ENCODE data around the gene BRD3OS. TPM values are rescaled to one million over a fixed set of nuclear protein-coding genes. Genes with fewer than 3 reads are reported as not detected.

BRD3OS gene
- polyA plus RNA-seq, 1 donor = 8.4 TPM

DNA sequence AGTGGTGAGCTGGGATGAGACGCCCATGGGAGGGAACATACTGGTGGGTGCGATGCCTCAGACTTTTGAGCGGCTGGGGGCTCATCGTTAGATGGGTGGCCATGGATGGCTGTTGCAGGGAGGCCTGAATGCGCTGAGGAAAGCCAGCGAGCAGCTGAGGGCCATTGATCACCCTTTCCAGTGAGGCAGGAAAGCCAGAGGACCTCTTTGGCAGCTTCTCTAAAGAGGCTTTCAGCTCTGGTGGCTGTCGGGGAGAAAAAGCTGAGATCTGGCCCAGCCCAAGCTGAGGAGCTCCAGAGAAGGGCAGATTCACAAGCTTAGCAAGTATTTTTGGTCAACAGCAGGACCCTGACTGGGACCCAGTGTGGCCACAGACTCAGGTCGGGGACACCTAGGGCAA, 19.9 kb upstream of the BRD3OS start:
- H3K9me3 ChIP-seq (ENCODE audit: control insufficient read depth, low read depth, low read length) = no peaks in the 10 kb centered on the region
- H3K36me3 ChIP-seq (ENCODE audit: control insufficient read depth, insufficient read depth, low read length) = no peaks in the 10 kb centered on the region
- no CpG with 5 or more reads among the region's 8 CpGs for WGBS (ENCODE audit: insufficient coverage, low lambda C conversion rate)

DNA sequence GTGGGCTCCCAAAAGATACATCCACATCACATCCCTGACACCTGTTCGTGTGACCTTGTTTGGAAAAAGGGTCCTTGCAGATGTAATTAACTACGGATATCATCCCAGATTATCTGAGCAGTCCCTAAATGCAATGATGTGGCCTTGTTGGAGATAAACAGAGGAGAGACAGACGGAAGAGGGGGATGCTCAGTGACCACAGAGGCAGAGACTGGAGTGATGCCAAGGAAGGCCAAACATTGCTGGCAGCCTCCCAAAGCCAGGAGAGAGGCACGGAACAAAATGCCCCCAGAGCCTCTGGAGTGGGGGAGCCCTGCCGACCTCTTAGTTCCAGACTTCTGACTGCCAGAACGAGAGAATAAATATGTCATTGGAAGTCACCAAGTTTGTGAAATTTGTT, 18.1 kb upstream of the BRD3OS start:
- no peaks in the 10 kb centered on the region for H3K36me3 ChIP-seq (ENCODE audit: control insufficient read depth, insufficient read depth, low read length)
- H3K9me3 ChIP-seq (ENCODE audit: control insufficient read depth, low read depth, low read length) = peaks cover 5% of the 10 kb centered on the region
- H3K4me1 ChIP-seq (ENCODE audit: control insufficient read depth, insufficient read depth, low read length) = no peaks in the 10 kb centered on the region
- DNase-seq = no peak
- H3K4me3 ChIP-seq (ENCODE audit: low read length) = no peak overlapping the region
- H3K27ac ChIP-seq (ENCODE audit: low read length) = no peak overlapping the region
- WGBS (ENCODE audit: insufficient coverage, low lambda C conversion rate) = no CpG with 5 or more reads among the region's 6 CpGs
- H3K27me3 ChIP-seq (ENCODE audit: control insufficient read depth, insufficient read depth, low read length) = no peaks in the 10 kb centered on the region

More for the DNA sequence above, 19.9 kb upstream of the BRD3OS start:
- no peaks in the 10 kb centered on the region for H3K4me1 ChIP-seq (ENCODE audit: control insufficient read depth, insufficient read depth, low read length)
- no peak overlapping the region for H3K4me3 ChIP-seq (ENCODE audit: low read length)
- H3K27ac ChIP-seq (ENCODE audit: low read length) = no peak overlapping the region
- no peaks in the 10 kb centered on the region for H3K27me3 ChIP-seq (ENCODE audit: control insufficient read depth, insufficient read depth, low read length)
- DNase-seq = no peak

GRCh38 chr9:134007571-134007970, 17.7 kb upstream of the BRD3OS start:
- Histone ChIP-seq H3K4me1 (ENCODE audit: control insufficient read depth, insufficient read depth, low read length) (no peaks in the 10 kb centered on the region), H3K27ac (ENCODE audit: low read length) (no peak overlapping the region), H3K9me3 (ENCODE audit: control insufficient read depth, low read depth, low read length) (peaks cover 7% of the 10 kb centered on the region), H3K4me3 (ENCODE audit: low read length) (no peak overlapping the region), H3K27me3 (ENCODE audit: control insufficient read depth, insufficient read depth, low read length) (no peaks in the 10 kb centered on the region), H3K36me3 (ENCODE audit: control insufficient read depth, insufficient read depth, low read length) (no peaks in the 10 kb centered on the region)
- no peak for DNase-seq
- WGBS (ENCODE audit: insufficient coverage, low lambda C conversion rate) = 100% methylated on average over 1 of the region's 9 CpGs

DNA sequence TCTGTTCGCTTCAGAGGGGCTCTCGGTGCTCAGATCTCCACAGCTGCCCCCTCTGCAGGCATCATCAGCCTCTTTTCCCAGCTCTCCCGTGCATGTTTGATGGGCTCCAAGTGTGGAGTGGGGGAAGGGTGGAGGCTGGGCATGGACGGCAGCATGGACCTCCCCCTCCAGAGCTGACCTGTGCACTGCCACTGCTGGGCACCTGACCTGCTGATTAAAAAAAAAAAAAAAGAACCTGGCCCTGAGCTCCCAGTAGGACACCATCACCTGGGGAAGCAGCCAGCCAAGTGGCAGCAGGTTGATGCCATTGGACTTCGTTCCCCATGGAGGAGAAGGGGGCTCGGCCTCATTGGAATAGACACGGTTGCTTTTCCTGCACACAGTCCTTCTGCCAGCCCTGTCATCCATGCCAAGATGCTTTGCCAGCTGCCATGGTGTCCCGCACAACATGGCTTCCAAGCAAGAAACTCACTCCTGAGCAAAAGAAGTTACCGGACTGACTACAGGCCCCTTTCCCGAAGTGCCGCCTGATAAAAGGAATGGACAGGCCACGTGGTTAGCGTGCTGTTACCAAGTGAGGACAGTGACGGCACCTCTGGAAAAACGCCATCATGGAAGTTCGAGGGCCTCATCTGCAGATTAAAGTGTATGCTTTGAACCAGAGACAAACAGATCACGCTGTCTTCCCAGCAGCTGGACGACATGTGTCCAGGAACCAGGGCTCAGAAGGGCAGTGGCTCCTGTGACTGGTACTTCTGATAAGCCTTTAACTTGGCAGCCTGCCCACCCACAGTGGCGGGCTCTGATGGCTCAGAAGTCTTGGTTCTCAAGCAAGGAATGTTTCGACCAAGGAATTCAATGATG, 14.7 kb upstream of the BRD3OS start:
- DNase-seq = no peak
- 84% methylated on average over 3 of the region's 20 CpGs for WGBS (ENCODE audit: insufficient coverage, low lambda C conversion rate)
- Histone ChIP-seq H3K4me3 (ENCODE audit: low read length) (no peak overlapping the region), H3K4me1 (ENCODE audit: control insufficient read depth, insufficient read depth, low read length) (no peaks in the 10 kb centered on the region), H3K27me3 (ENCODE audit: control insufficient read depth, insufficient read depth, low read length) (no peaks in the 10 kb centered on the region), H3K27ac (ENCODE audit: low read length) (no peak overlapping the region), H3K36me3 (ENCODE audit: control insufficient read depth, insufficient read depth, low read length) (no peaks in the 10 kb centered on the region), H3K9me3 (ENCODE audit: control insufficient read depth, low read depth, low read length) (peaks cover 16% of the 10 kb centered on the region)

DNA sequence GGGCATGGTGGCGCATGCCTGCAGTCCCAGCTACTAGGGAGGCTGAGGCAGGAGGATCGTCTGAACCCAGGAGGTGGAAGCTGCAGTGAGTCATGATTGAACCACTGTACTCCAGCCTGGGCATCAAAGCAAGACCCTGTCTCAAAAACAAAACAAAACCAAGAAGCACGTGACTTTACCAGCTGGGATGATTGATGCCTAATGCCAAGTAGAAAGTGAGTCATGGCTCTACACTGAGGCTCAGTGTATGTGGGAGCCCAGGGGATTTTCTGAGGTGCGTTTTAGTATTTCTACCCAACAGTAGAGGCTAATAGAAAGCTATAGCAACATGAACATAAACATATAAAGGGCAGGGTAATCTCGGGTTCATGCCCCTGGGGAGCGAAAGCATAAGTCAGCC, 13.9 kb upstream of the BRD3OS start:
- H3K4me3 ChIP-seq (ENCODE audit: low read length) = no peak overlapping the region
- H3K27ac ChIP-seq (ENCODE audit: low read length) = no peak overlapping the region
- H3K27me3 ChIP-seq (ENCODE audit: control insufficient read depth, insufficient read depth, low read length) = no peaks in the 10 kb centered on the region
- H3K4me1 ChIP-seq (ENCODE audit: control insufficient read depth, insufficient read depth, low read length) = no peaks in the 10 kb centered on the region
- no CpG with 5 or more reads among the region's 6 CpGs for WGBS (ENCODE audit: insufficient coverage, low lambda C conversion rate)
- no peaks in the 10 kb centered on the region for H3K36me3 ChIP-seq (ENCODE audit: control insufficient read depth, insufficient read depth, low read length)
- no peak for DNase-seq
- peaks cover 16% of the 10 kb centered on the region for H3K9me3 ChIP-seq (ENCODE audit: control insufficient read depth, low read depth, low read length)

DNA sequence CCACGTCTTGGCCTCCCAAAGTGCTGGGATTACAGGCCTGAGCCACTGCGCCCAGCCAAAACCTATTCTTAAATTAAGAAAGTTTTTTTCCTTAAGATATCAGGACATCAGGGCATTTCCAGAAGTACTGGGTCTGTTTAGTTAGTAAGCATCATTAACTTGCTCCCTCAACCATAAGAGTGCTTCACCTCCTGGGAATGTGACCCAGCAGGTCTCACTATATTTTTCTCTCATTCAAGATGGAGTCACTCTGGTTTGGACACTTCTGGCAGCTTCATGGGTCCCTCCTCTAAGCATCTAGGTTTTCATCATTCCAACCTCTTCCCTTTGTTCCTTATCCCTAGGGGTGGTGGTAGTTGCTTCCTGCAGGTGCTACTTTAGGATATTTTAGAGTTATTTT, 10.3 kb upstream of the BRD3OS start:
- no peak for DNase-seq
- no peaks in the 10 kb centered on the region for H3K36me3 ChIP-seq (ENCODE audit: control insufficient read depth, insufficient read depth, low read length)
- H3K4me1 ChIP-seq (ENCODE audit: control insufficient read depth, insufficient read depth, low read length) = no peaks in the 10 kb centered on the region
- no peak overlapping the region for H3K4me3 ChIP-seq (ENCODE audit: low read length)
- whole genome bisulfite sequencing (ENCODE audit: insufficient coverage, low lambda C conversion rate) = no CpG with 5 or more reads among the region's 2 CpGs
- H3K27ac ChIP-seq (ENCODE audit: low read length) = no peak overlapping the region
- no peaks in the 10 kb centered on the region for H3K27me3 ChIP-seq (ENCODE audit: control insufficient read depth, insufficient read depth, low read length)
- peaks cover 16% of the 10 kb centered on the region for H3K9me3 ChIP-seq (ENCODE audit: control insufficient read depth, low read depth, low read length)

GRCh38 chr9:134024214-134024792, 978 bp upstream of the BRD3OS start:
- Histone ChIP-seq H3K36me3 (ENCODE audit: control insufficient read depth, insufficient read depth, low read length) (peaks cover 12% of the 10 kb centered on the region), H3K4me1 (ENCODE audit: control insufficient read depth, insufficient read depth, low read length) (no peaks in the 10 kb centered on the region), H3K9me3 (ENCODE audit: control insufficient read depth, low read depth, low read length) (peaks cover 5% of the 10 kb centered on the region), H3K27me3 (ENCODE audit: control insufficient read depth, insufficient read depth, low read length) (no peaks in the 10 kb centered on the region), H3K27ac (ENCODE audit: low read length) (no peak overlapping the region), H3K4me3 (ENCODE audit: low read length) (no peak overlapping the region)
- WGBS (ENCODE audit: insufficient coverage, low lambda C conversion rate) = 100% methylated on average over 1 of the region's 4 CpGs
- no peak for DNase-seq

GRCh38 chr9:134025606-134026541, 593 bp downstream of the BRD3OS start:
- H3K27ac ChIP-seq (ENCODE audit: low read length) = no peak overlapping the region
- WGBS (ENCODE audit: insufficient coverage, low lambda C conversion rate) = no CpG with 5 or more reads among the region's 66 CpGs
- no peaks in the 10 kb centered on the region for H3K4me1 ChIP-seq (ENCODE audit: control insufficient read depth, insufficient read depth, low read length)
- H3K36me3 ChIP-seq (ENCODE audit: control insufficient read depth, insufficient read depth, low read length) = peaks cover 26% of the 10 kb centered on the region
- peaks cover 5% of the 10 kb centered on the region for H3K9me3 ChIP-seq (ENCODE audit: control insufficient read depth, low read depth, low read length)
- DNase-seq = peak in 1 of 2 donors; percentile 48
- H3K4me3 ChIP-seq (ENCODE audit: low read length) = peak overlapping the region; percentile 74
- H3K27me3 ChIP-seq (ENCODE audit: control insufficient read depth, insufficient read depth, low read length) = no peaks in the 10 kb centered on the region

GRCh38 chr9:134026581-134026980, 1.3 kb downstream of the BRD3OS start:
- H3K4me1 ChIP-seq (ENCODE audit: control insufficient read depth, insufficient read depth, low read length) = no peaks in the 10 kb centered on the region
- WGBS (ENCODE audit: insufficient coverage, low lambda C conversion rate) = no CpG with 5 or more reads among the region's 18 CpGs
- no peak overlapping the region for H3K4me3 ChIP-seq (ENCODE audit: low read length)
- no peaks in the 10 kb centered on the region for H3K27me3 ChIP-seq (ENCODE audit: control insufficient read depth, insufficient read depth, low read length)
- peaks cover 8% of the 10 kb centered on the region for H3K9me3 ChIP-seq (ENCODE audit: control insufficient read depth, low read depth, low read length)
- no peak for DNase-seq
- H3K36me3 ChIP-seq (ENCODE audit: control insufficient read depth, insufficient read depth, low read length) = peaks cover 31% of the 10 kb centered on the region
- no peak overlapping the region for H3K27ac ChIP-seq (ENCODE audit: low read length)

- H3K36me3 ChIP-seq (ENCODE audit: control insufficient read depth, insufficient read depth, low read length) = peaks cover 35% of the 10 kb centered on the region
- H3K4me3 ChIP-seq (ENCODE audit: low read length) = no peak overlapping the region
- no peak overlapping the region for H3K27ac ChIP-seq (ENCODE audit: low read length)
- DNase-seq = no peak
- H3K4me1 ChIP-seq (ENCODE audit: control insufficient read depth, insufficient read depth, low read length) = no peaks in the 10 kb centered on the region
- H3K9me3 ChIP-seq (ENCODE audit: control insufficient read depth, low read depth, low read length) = peaks cover 8% of the 10 kb centered on the region
- WGBS (ENCODE audit: insufficient coverage, low lambda C conversion rate) = 90% methylated on average over 2 of the region's 8 CpGs
- H3K27me3 ChIP-seq (ENCODE audit: control insufficient read depth, insufficient read depth, low read length) = no peaks in the 10 kb centered on the region
Observed at GRCh38 chr9:134026981-134027380, 1.7 kb downstream of the BRD3OS start.
